Rectal smooth muscle tissue (tissue), 1 donor: ENCODE results near the gene C1QTNF7.

Source experiments
- H3K27ac ChIP-seq: one replicate; pipeline ENCODE4 v1.7.0; 2013; ENCODE audit warnings: low read depth, low read length, inconsistent platforms
- H3K27me3 ChIP-seq: one replicate; pipeline ENCODE4 v1.7.0; 2013; ENCODE audit warnings: low read length; ENCODE audit not compliant: control insufficient read depth, insufficient read depth
- H3K36me3 ChIP-seq: one replicate; pipeline ENCODE4 v1.7.0; 2013; ENCODE audit warnings: low read length; ENCODE audit not compliant: control insufficient read depth, insufficient read depth
- H3K4me1 ChIP-seq: one replicate; pipeline ENCODE4 v1.7.0; 2013; ENCODE audit warnings: low read length; ENCODE audit not compliant: control insufficient read depth, insufficient read depth
- H3K4me3 ChIP-seq: one replicate; pipeline ENCODE4 v1.7.0; 2013; ENCODE audit warnings: low read length
- H3K9ac ChIP-seq: one replicate; pipeline ENCODE4 v1.7.0; 2013; ENCODE audit warnings: low read length

C1QTNF7 gene

GRCh38 chr4:15478724-15479088 lies 50.9 kb downstream of the C1QTNF7 start:
- no peak overlapping the region for H3K27ac ChIP-seq
- H3K9ac ChIP-seq: no peak overlapping the region
- no peaks in the 10 kb centered on the region for H3K27me3 ChIP-seq
- peaks cover 15% of the 10 kb centered on the region for H3K4me1 ChIP-seq
- H3K36me3 ChIP-seq: no peaks in the 10 kb centered on the region
- H3K4me3 ChIP-seq: no peak overlapping the region

DNA sequence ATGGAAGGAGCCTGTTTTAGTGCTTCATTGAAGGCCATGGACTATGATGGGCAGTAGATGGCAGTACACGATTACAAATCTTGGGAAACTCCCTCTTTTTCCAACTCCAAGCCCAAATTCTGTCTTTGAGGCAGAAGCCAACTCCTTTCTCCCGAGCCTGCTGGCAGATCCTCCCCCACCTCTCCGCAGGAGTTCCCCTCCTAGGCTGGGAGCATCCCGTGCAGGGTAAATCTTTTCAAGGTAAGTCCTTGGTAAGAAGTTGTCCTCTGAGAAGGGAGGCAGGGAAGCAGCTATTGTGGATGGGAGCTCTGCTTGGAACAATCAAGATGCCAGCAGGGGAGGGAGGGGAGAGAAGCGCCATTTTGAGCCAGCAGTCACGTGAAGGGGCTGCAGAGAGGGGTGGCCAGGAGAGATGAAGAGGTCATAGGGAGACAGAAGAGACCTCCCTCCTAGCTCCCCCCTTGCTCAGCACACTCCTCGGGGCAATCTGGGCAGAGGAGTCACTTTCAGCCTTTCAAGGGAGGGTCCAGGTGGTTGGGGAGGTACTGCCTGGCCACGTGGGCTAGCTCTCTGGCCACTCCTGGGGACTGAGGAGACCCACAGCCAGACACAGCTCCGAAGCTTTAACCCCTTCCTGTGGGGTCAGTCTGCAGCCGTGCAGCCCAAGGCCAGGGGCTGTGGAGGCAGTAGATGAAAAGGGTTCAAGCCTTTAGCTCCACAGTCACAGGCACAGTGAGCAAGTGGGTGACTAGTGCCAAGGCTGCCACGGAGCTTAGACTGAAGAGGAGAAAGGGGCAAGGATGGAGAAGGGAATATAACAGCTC lies 51.5 kb downstream of the C1QTNF7 start:
- Histone ChIP-seq H3K36me3 (no peaks in the 10 kb centered on the region), H3K4me3 (peak overlapping the region; percentile 50), H3K9ac (no peak overlapping the region), H3K4me1 (peaks cover 15% of the 10 kb centered on the region), H3K27me3 (no peaks in the 10 kb centered on the region), H3K27ac (peak overlapping the region; percentile 78)

DNA sequence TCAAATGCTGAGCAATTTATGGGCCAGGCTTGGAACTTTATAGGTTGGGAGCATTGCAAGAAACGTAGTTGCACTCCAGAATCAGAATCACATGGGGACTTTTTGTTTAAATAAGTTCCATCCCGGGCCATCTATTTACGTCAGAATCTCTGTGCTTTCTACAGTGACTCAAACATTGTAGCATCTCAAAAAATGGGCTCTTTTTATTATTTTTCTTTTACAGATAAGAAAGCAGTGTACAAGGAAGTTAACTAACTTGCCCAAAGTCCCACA lies 52.0 kb downstream of the C1QTNF7 start:
- H3K27ac ChIP-seq: peak overlapping the region; percentile 78
- H3K9ac ChIP-seq: no peak overlapping the region
- H3K27me3 ChIP-seq: no peaks in the 10 kb centered on the region
- no peaks in the 10 kb centered on the region for H3K36me3 ChIP-seq
- H3K4me3 ChIP-seq: peak overlapping the region; percentile 50
- peaks cover 15% of the 10 kb centered on the region for H3K4me1 ChIP-seq

DNA sequence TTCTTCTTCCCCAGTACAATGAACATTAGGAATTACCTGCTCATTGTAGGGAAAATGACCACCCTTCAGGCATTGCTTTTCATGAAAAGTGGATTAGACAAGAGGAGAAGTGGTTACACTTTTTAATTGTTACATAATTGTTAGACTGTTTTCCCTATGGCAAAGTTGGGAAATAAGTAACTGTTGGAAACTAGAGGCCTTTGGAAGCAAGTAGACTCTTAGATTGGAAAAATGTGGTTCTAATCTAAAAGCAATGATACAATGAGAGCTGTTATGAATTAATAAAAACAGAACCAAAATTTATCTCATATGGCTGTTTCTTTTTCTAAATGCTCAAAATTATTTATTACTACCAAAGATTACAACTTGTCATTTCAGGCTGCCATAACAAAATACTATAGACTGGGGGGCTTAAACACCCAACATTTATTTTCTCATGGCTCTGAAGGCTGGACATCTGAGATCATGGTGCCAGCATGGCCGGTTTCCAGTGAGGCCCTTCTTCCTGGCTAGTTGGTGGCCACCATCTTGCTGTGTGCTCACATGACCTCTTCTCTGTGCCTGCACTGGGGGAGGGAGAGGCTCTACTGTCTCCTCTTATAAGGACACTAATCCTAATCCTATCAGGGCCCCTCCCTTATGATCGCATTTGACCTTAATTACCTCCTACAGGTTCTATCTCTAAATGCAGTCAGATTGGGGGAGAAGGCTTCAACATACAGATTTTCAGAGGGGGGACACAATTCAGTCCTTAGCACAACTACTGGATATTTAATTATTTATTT lies 54.3 kb downstream of the C1QTNF7 start:
- H3K27ac ChIP-seq: no peak overlapping the region
- peaks cover 15% of the 10 kb centered on the region for H3K4me1 ChIP-seq
- H3K27me3 ChIP-seq: no peaks in the 10 kb centered on the region
- no peak overlapping the region for H3K9ac ChIP-seq
- H3K36me3 ChIP-seq: no peaks in the 10 kb centered on the region
- no peak overlapping the region for H3K4me3 ChIP-seq

- no peaks in the 10 kb centered on the region for H3K27me3 ChIP-seq
- H3K9ac ChIP-seq: no peak overlapping the region
- no peaks in the 10 kb centered on the region for H3K36me3 ChIP-seq
- H3K27ac ChIP-seq: no peak overlapping the region
- peaks cover 15% of the 10 kb centered on the region for H3K4me1 ChIP-seq
- no peak overlapping the region for H3K4me3 ChIP-seq
These were observed 55.0 kb downstream of the C1QTNF7 start for GRCh38 chr4:15482842-15483241.

DNA sequence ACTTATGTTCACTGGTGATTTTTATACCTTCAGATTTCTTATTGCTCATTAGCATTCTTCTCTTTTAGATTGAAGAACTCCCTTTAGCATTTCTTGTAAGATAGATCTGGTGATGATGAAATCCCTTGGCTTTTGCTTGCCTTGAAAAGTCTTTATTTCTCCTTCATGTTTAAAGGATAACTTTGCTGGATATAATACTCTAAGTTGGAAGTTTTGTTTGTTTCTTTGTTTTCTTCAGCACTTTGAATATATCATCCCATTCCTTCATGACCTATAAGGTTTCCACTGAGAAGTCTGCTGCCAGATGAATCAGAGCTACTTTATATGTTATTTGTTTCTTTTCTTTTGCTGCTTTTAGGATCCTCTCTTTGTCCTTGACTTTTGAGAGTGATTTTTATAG lies 60.3 kb downstream of the C1QTNF7 start:
- no peak overlapping the region for H3K4me3 ChIP-seq
- no peaks in the 10 kb centered on the region for H3K27me3 ChIP-seq
- H3K9ac ChIP-seq: no peak overlapping the region
- no peaks in the 10 kb centered on the region for H3K4me1 ChIP-seq
- no peaks in the 10 kb centered on the region for H3K36me3 ChIP-seq
- no peak overlapping the region for H3K27ac ChIP-seq

DNA sequence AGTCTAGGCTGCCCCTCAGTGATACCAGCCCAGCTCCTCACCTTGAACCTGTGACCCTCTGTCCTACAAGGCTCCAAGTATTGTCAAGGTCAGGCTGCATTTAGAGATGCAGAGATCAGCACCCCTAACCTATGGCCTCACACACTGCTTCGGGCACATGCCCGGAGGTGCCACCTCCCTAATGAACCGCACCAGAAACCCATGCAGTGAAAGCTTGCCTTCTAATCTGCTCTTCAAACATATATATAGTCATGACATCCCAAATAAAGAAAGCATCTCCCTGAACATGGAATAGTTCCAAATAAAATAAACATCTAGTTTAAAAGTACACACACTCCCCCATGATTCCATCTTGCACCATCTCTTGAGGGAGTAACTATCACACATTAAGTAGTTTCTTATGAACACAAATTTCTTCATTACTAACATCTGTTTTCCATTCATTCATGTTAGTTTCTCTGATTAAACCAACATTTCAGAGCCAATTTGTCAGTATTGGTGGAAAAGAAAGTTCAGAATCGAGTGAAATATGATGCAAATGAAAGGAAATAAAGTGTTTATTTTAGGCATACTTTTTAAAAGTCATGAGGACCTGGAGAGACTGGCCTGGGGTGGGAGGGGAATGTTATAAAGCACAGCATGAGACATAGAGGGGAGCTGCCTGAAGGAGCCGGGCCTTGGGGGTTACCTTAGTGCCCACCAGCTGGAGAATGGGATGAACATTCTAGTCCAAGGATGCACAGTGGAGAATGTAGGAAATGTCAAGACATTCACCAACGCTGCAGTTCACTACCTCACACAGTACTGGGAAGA lies 61.0 kb downstream of the C1QTNF7 start:
- H3K27ac ChIP-seq: no peak overlapping the region

DNA sequence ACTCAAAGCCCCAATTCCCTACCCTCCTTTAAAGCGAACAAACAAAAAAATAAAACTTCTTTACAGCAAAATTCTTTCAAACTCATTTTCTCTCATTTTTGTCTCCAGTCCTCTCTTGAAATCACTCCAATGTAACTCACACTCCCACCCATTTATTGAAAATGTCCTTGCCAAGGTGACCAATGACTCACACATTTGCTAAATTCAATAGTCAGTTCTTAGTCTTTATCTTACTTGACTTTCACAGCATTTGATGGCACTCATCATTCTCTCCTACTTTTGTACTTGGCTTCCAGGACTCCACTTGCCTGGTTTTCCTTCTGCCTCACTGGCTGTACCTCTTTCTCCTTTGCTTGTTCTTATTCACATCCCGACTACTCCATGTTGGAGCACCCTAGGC lies 61.7 kb downstream of the C1QTNF7 start:
- H3K36me3 ChIP-seq: no peaks in the 10 kb centered on the region
- H3K27ac ChIP-seq: no peak overlapping the region
- no peak overlapping the region for H3K4me3 ChIP-seq
- H3K27me3 ChIP-seq: no peaks in the 10 kb centered on the region
- H3K4me1 ChIP-seq: no peaks in the 10 kb centered on the region
- H3K9ac ChIP-seq: no peak overlapping the region

More for the DNA sequence above, 61.0 kb downstream of the C1QTNF7 start:
- Histone ChIP-seq H3K36me3 (no peaks in the 10 kb centered on the region), H3K4me1 (no peaks in the 10 kb centered on the region), H3K4me3 (no peak overlapping the region), H3K27me3 (no peaks in the 10 kb centered on the region), H3K9ac (no peak overlapping the region)

GRCh38 chr4:15493411-15493810 lies 65.6 kb downstream of the C1QTNF7 start:
- no peak overlapping the region for H3K4me3 ChIP-seq
- H3K36me3 ChIP-seq: peaks cover 2% of the 10 kb centered on the region
- H3K27me3 ChIP-seq: no peaks in the 10 kb centered on the region
- H3K4me1 ChIP-seq: no peaks in the 10 kb centered on the region
- H3K9ac ChIP-seq: no peak overlapping the region
- H3K27ac ChIP-seq: no peak overlapping the region

DNA sequence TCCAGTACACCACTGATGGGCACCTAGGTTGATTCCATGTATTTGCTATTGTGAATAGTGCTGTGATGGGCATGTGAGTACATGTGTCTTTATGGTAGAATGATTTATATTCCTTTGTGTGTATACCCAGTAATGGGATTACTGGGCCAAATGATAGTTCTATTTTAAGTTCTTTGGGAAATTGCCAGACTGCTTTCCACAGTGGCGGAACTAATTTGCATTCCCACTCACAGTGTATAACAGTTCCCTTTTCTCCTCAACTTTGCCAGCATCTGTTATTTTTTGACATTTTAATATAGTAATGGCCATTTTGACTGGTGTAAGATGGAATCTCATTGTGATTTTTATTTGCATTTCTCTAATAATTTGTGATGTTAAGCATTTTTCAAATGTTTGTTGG lies 67.8 kb downstream of the C1QTNF7 start:
- H3K4me1 ChIP-seq: no peaks in the 10 kb centered on the region
- H3K36me3 ChIP-seq: peaks cover 2% of the 10 kb centered on the region
- no peak overlapping the region for H3K4me3 ChIP-seq
- H3K9ac ChIP-seq: no peak overlapping the region
- no peak overlapping the region for H3K27ac ChIP-seq
- no peaks in the 10 kb centered on the region for H3K27me3 ChIP-seq
